Measurements from ENCODE around the gene DOK7. TPM values are rescaled to one million over a fixed set of nuclear protein-coding genes. Genes with fewer than 3 reads are reported as not detected.

The DOK7 gene
- total RNA-seq, 1 donor from 2014 or later, result 5.1 TPM

GRCh38 chr4:3493720-3494461 is 30.8 kb downstream of the DOK7 start:
- no peak for TF ChIP-seq CTCF (IDR thresholded peaks at IDR 0.05; ENCODE audit: partially characterized antibody, unreplicated experiment)
- Mint-ChIP-seq H3K27ac (ENCODE audit: unreplicated experiment) (no peak overlapping the region), H3K36me3 (ENCODE audit: unreplicated experiment) (no peaks in the 10 kb centered on the region), H3K4me3 (ENCODE audit: unreplicated experiment) (no peak overlapping the region), H3K9me3 (ENCODE audit: unreplicated experiment) (peaks cover 2% of the 10 kb centered on the region), H3K4me1 (ENCODE audit: low read depth, unreplicated experiment) (no peaks in the 10 kb centered on the region), H3K27me3 (ENCODE audit: unreplicated experiment) (peaks cover 5% of the 10 kb centered on the region)
- no peak for DNase-seq

- peaks cover 5% of the 10 kb centered on the region for H3K27me3 Mint-ChIP-seq (ENCODE audit: unreplicated experiment)
Observed at GRCh38 chr4:3494462-3494871, 31.4 kb downstream of the DOK7 start.

GRCh38 chr4:3495204-3495975 is 32.3 kb downstream of the DOK7 start:
- Mint-ChIP-seq H3K9me3 (ENCODE audit: unreplicated experiment) (peaks cover 2% of the 10 kb centered on the region), H3K27ac (ENCODE audit: unreplicated experiment) (no peak overlapping the region), H3K27me3 (ENCODE audit: unreplicated experiment) (peaks cover 5% of the 10 kb centered on the region), H3K36me3 (ENCODE audit: unreplicated experiment) (no peaks in the 10 kb centered on the region), H3K4me1 (ENCODE audit: low read depth, unreplicated experiment) (no peaks in the 10 kb centered on the region), H3K4me3 (ENCODE audit: unreplicated experiment) (no peak overlapping the region)
- no peak for TF ChIP-seq CTCF (IDR thresholded peaks at IDR 0.05; ENCODE audit: partially characterized antibody, unreplicated experiment)
- no peak for DNase-seq

More at GRCh38 chr4:3494462-3494871, 31.4 kb downstream of the DOK7 start:
- Mint-ChIP-seq H3K27ac (ENCODE audit: unreplicated experiment) (no peak overlapping the region), H3K9me3 (ENCODE audit: unreplicated experiment) (peaks cover 2% of the 10 kb centered on the region), H3K36me3 (ENCODE audit: unreplicated experiment) (no peaks in the 10 kb centered on the region), H3K4me1 (ENCODE audit: low read depth, unreplicated experiment) (no peaks in the 10 kb centered on the region), H3K4me3 (ENCODE audit: unreplicated experiment) (no peak overlapping the region)
- DNase-seq, result no peak
- TF ChIP-seq CTCF (IDR thresholded peaks at IDR 0.05; ENCODE audit: partially characterized antibody, unreplicated experiment), result no peak

- Mint-ChIP-seq H3K36me3 (ENCODE audit: unreplicated experiment) (no peaks in the 10 kb centered on the region), H3K27ac (ENCODE audit: unreplicated experiment) (no peak overlapping the region), H3K4me3 (ENCODE audit: unreplicated experiment) (no peak overlapping the region), H3K4me1 (ENCODE audit: low read depth, unreplicated experiment) (no peaks in the 10 kb centered on the region), H3K27me3 (ENCODE audit: unreplicated experiment) (peaks cover 5% of the 10 kb centered on the region), H3K9me3 (ENCODE audit: unreplicated experiment) (peaks cover 2% of the 10 kb centered on the region)
- DNase-seq, result no peak
- no peak for TF ChIP-seq CTCF (IDR thresholded peaks at IDR 0.05; ENCODE audit: partially characterized antibody, unreplicated experiment)
Observed at GRCh38 chr4:3496021-3496420, 32.9 kb downstream of the DOK7 start.

- Mint-ChIP-seq H3K27me3 (ENCODE audit: unreplicated experiment) (peaks cover 3% of the 10 kb centered on the region), H3K27ac (ENCODE audit: unreplicated experiment) (no peak overlapping the region), H3K36me3 (ENCODE audit: unreplicated experiment) (no peaks in the 10 kb centered on the region), H3K4me3 (ENCODE audit: unreplicated experiment) (no peak overlapping the region), H3K4me1 (ENCODE audit: low read depth, unreplicated experiment) (peaks cover 3% of the 10 kb centered on the region), H3K9me3 (ENCODE audit: unreplicated experiment) (no peaks in the 10 kb centered on the region)
- no peak for DNase-seq
- no peak for TF ChIP-seq CTCF (IDR thresholded peaks at IDR 0.05; ENCODE audit: partially characterized antibody, unreplicated experiment)
Observed at GRCh38 chr4:3497095-3497494, 34.0 kb downstream of the DOK7 start.
